ENCODE results near the gene PABPN1L.

DNA sequence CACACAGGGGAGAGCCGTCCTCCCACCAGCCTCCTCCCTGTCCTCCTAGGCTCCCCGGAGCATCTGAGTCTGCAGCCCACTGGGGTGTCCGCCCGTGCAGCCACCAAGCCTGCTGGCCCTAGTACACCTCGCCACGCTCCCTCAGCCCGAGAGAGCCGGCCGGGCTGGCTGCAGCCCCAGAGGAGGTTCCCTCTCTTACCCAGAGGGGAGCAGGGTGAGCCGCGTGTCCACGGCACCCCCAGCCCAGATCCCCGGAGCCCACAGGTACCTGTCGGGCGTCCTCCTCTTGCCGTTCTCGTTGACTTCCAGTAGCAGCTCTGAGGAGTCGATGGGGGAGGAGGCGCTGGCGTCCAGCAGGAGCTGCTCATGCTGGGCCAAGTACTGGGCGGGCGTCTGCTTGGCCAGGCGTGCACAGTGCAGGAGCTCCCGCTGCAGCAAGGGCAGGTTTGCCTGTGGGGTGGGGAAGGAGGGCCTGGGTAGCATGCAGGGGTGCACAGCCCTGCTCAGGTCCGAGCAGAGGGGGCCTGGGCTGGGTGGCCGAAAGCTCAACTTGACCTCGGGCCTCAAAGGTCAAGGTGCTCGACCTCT lies 19.3 kb upstream of the PABPN1L start:
- TF ChIP-seq, protein P1, sequence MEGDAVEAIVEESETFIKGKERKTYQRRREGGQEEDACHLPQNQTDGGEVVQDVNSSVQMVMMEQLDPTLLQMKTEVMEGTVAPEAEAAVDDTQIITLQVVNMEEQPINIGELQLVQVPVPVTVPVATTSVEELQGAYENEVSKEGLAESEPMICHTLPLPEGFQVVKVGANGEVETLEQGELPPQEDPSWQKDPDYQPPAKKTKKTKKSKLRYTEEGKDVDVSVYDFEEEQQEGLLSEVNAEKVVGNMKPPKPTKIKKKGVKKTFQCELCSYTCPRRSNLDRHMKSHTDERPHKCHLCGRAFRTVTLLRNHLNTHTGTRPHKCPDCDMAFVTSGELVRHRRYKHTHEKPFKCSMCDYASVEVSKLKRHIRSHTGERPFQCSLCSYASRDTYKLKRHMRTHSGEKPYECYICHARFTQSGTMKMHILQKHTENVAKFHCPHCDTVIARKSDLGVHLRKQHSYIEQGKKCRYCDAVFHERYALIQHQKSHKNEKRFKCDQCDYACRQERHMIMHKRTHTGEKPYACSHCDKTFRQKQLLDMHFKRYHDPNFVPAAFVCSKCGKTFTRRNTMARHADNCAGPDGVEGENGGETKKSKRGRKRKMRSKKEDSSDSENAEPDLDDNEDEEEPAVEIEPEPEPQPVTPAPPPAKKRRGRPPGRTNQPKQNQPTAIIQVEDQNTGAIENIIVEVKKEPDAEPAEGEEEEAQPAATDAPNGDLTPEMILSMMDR (IDR thresholded peaks at IDR 0.05), result no peak
- TF ChIP-seq POLR2A (IDR thresholded peaks at IDR 0.05), result no peak

Data from ovary (tissue), 3 donors.